ENCODE measurements around the gene ZBTB46. TPM values are rescaled to one million over a fixed set of nuclear protein-coding genes. Genes with fewer than 3 reads are reported as not detected.
A peak's percentile ranks its signal among the peaks of the same experiment; 100 is the strongest.

Gene ZBTB46
- total RNA-seq, 1 experiment from 2014 or later, result 10.7 TPM

- H3K4me2 ChIP-seq (ENCODE audit: low read length), result peak overlapping the region; percentile 88
- no peaks in the 10 kb centered on the region for H3K27me3 ChIP-seq (ENCODE audit: insufficient read depth, low read length)
- no TSS peak for BruUV-seq (replicated peaks)
Observed at GRCh38 chr20:63831993-63832686, 1.1 kb upstream of the ZBTB46 start.

GRCh38 chr20:63831646-63831992 lies 555 bp upstream of the ZBTB46 start:
- ATAC-seq (peak; percentile 24), DNase-seq (ENCODE audit: low read depth, low spot score) (no peak)
- peaks cover 19 to 47% of the 10 kb centered on the region in 2 experiments for H3K4me1 ChIP-seq (ENCODE audit: control insufficient read depth in 1 of 2, insufficient read depth in 2 of 2, low read length in 2 of 2)
- peak overlapping the region; percentile 51; the same call in 1 of the 2 replicates for H3K27ac ChIP-seq (ENCODE audit: low read depth, low read length)
- no peaks in the 10 kb centered on the region for H3K9me3 ChIP-seq (ENCODE audit: control insufficient read depth in 1 of 2, insufficient read depth in 1 of 2, low read depth in 1 of 2, low read length in 2 of 2)
- H3K9me2 ChIP-seq (ENCODE audit: insufficient read depth), result no peaks in the 10 kb centered on the region
- H2AFZ ChIP-seq (ENCODE audit: low read depth, low read length, poor library complexity, severe bottlenecking), result no peak overlapping the region
- H4K20me1 ChIP-seq (ENCODE audit: insufficient read depth), result no peaks in the 10 kb centered on the region
- H3K27me3 ChIP-seq (ENCODE audit: insufficient read depth, low read length), result no peaks in the 10 kb centered on the region
- peak overlapping the region; percentile 88 for H3K4me2 ChIP-seq (ENCODE audit: low read length)
- intact Hi-C loops (cut with micrococcal nuclease), result no loop called here
- POLR2A ChIA-PET, result no interaction called here
- CTCF ChIA-PET, result no interaction called here
- H3K9ac ChIP-seq (ENCODE audit: low read length), result peak overlapping the region; percentile 45
- RAD21 ChIA-PET (ENCODE audit: low non-redundant PET in 1 of 2, low total read pairs in 2 of 2, uncharacterized antibody in 2 of 2, unreplicated experiment in 2 of 2), result no interaction called here
- no peaks in the 10 kb centered on the region for H3K36me3 ChIP-seq (ENCODE audit: control insufficient read depth in 1 of 2, insufficient read depth in 2 of 2, low read length in 2 of 2)
- TF ChIP-seq POLR2AphosphoS5 (IDR thresholded peaks at IDR 0.05; ENCODE audit: low read depth, low read length), result no peak
- TF ChIP-seq FOSL1 (IDR thresholded peaks at IDR 0.05; ENCODE audit: low read depth), result no peak
- no peak for TF ChIP-seq RAD21 (IDR thresholded peaks at IDR 0.05; ENCODE audit: low read depth)
- TF ChIP-seq MAX (IDR thresholded peaks at IDR 0.05), result no peak
- TF ChIP-seq EGR1 (IDR thresholded peaks at IDR 0.05; ENCODE audit: low read depth), result no peak
- no peak for TF ChIP-seq ATF3 (IDR thresholded peaks at IDR 0.05)
- no peak for TF ChIP-seq CEBPB (IDR thresholded peaks at IDR 0.05; ENCODE audit: low read depth)
- TF ChIP-seq, protein P1, sequence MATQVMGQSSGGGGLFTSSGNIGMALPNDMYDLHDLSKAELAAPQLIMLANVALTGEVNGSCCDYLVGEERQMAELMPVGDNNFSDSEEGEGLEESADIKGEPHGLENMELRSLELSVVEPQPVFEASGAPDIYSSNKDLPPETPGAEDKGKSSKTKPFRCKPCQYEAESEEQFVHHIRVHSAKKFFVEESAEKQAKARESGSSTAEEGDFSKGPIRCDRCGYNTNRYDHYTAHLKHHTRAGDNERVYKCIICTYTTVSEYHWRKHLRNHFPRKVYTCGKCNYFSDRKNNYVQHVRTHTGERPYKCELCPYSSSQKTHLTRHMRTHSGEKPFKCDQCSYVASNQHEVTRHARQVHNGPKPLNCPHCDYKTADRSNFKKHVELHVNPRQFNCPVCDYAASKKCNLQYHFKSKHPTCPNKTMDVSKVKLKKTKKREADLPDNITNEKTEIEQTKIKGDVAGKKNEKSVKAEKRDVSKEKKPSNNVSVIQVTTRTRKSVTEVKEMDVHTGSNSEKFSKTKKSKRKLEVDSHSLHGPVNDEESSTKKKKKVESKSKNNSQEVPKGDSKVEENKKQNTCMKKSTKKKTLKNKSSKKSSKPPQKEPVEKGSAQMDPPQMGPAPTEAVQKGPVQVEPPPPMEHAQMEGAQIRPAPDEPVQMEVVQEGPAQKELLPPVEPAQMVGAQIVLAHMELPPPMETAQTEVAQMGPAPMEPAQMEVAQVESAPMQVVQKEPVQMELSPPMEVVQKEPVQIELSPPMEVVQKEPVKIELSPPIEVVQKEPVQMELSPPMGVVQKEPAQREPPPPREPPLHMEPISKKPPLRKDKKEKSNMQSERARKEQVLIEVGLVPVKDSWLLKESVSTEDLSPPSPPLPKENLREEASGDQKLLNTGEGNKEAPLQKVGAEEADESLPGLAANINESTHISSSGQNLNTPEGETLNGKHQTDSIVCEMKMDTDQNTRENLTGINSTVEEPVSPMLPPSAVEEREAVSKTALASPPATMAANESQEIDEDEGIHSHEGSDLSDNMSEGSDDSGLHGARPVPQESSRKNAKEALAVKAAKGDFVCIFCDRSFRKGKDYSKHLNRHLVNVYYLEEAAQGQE (IDR thresholded peaks at IDR 0.05; ENCODE audit: low read depth), result no peak
- no peak for TF ChIP-seq TCF7L2 (IDR thresholded peaks at IDR 0.05; ENCODE audit: borderline replicate concordance, extremely low read depth, insufficient read depth, insufficient read length)
- TF ChIP-seq YY1 (IDR thresholded peaks at IDR 0.05; ENCODE audit: extremely low read depth, insufficient replicate concordance, low read depth, low read length), result no peak
- H3K79me2 ChIP-seq (ENCODE audit: insufficient read depth, low read length), result 0 out of 2 replicates have a peak, but pooled peaks cover 3% of the 10 kb centered on the region
- no TSS peak for BruUV-seq (replicated peaks)
- H3K4me3 ChIP-seq (replicated peaks in 1 of 2; ENCODE audit: low read depth in 1 of 2, low read length in 2 of 2), result peak overlapping the region; percentile 38 to 59

More at GRCh38 chr20:63831993-63832686, 1.1 kb upstream of the ZBTB46 start:
- peak overlapping the region; percentile 38 to 59 for H3K4me3 ChIP-seq (replicated peaks in 1 of 2; ENCODE audit: low read depth in 1 of 2, low read length in 2 of 2)
- intact Hi-C loops (cut with micrococcal nuclease), result no loop called here
- H3K4me1 ChIP-seq (ENCODE audit: control insufficient read depth in 1 of 2, insufficient read depth in 2 of 2, low read length in 2 of 2), result peaks cover 19 to 42% of the 10 kb centered on the region in 2 experiments
- no peak overlapping the region for H2AFZ ChIP-seq (ENCODE audit: low read depth, low read length, poor library complexity, severe bottlenecking)
- no peak for TF ChIP-seq EGR1 (IDR thresholded peaks at IDR 0.05; ENCODE audit: low read depth)
- peak; percentile 13; the same call in 1 of the 2 replicates for TF ChIP-seq POLR2AphosphoS5 (IDR thresholded peaks at IDR 0.05; ENCODE audit: low read depth, low read length)
- no peak for TF ChIP-seq ATF3 (IDR thresholded peaks at IDR 0.05)
- peak; percentile 62; the same call in 1 of the 2 replicates for TF ChIP-seq ZFX (IDR thresholded peaks at IDR 0.05)
- peak overlapping the region; percentile 51; the same call in 1 of the 2 replicates for H3K27ac ChIP-seq (ENCODE audit: low read depth, low read length)
- H3K36me3 ChIP-seq (ENCODE audit: control insufficient read depth in 1 of 2, insufficient read depth in 2 of 2, low read length in 2 of 2), result no peaks in the 10 kb centered on the region
- ChIA-PET POLR2A (no interaction called here), CTCF (no interaction called here), RAD21 (ENCODE audit: low non-redundant PET in 1 of 2, low total read pairs in 2 of 2, uncharacterized antibody in 2 of 2, unreplicated experiment in 2 of 2) (no interaction called here)
- H3K9ac ChIP-seq (ENCODE audit: low read length), result peak overlapping the region; percentile 45
- ATAC-seq (peak; percentile 57), DNase-seq (ENCODE audit: low read depth, low spot score) (peak; percentile 4)
- H3K79me2 ChIP-seq (ENCODE audit: insufficient read depth, low read length), result 0 out of 2 replicates have a peak, but pooled peaks cover 3% of the 10 kb centered on the region
- no peaks in the 10 kb centered on the region for H3K9me2 ChIP-seq (ENCODE audit: insufficient read depth)
- H4K20me1 ChIP-seq (ENCODE audit: insufficient read depth), result no peaks in the 10 kb centered on the region
- H3K9me3 ChIP-seq (ENCODE audit: control insufficient read depth in 1 of 2, insufficient read depth in 1 of 2, low read depth in 1 of 2, low read length in 2 of 2), result no peaks in the 10 kb centered on the region

Measured in HCT116 (cell line).